ENCODE measurements around the gene SMARCD1. TPM values are rescaled to one million over a fixed set of nuclear protein-coding genes. Genes with fewer than 3 reads are reported as not detected.

Gene SMARCD1
- total and polyA plus RNA-seq, 2 experiments from 2014 or later: 124 to 287 TPM

GRCh38 chr12:50102646-50103309 lies 17.6 kb downstream of the SMARCD1 start:
- TF ChIP-seq JUNB (IDR thresholded peaks at IDR 0.05; ENCODE audit: unreplicated experiment) (no peak), EZH2 (IDR thresholded peaks at IDR 0.05; ENCODE audit: low read depth, unreplicated experiment) (no peak), EZH2phosphoT487 (IDR thresholded peaks at IDR 0.05; ENCODE audit: unreplicated experiment) (no peak), ZNF462 (CRISPR knock-in tag; IDR thresholded peaks at IDR 0.05) (no peak), STAT1 (IDR thresholded peaks at IDR 0.05; ENCODE audit: unreplicated experiment) (no peak), CREB1 (CRISPR knock-in tag; IDR thresholded peaks at IDR 0.05; ENCODE audit: low read depth) (no peak), ETS1 (IDR thresholded peaks at IDR 0.05) (no peak), ZNF331 (CRISPR knock-in tag; IDR thresholded peaks at IDR 0.05; ENCODE audit: low read depth) (no peak)
- Histone ChIP-seq H3K79me2 (replicated peaks; ENCODE audit: insufficient read depth) (no peaks in the 10 kb centered on the region), H3K4me1 (ENCODE audit: insufficient read depth) (peaks cover 12% of the 10 kb centered on the region; the same call in 1 of the 2 replicates), H3K9me2 (ENCODE audit: insufficient read depth) (no peaks in the 10 kb centered on the region), H4K20me1 (replicated peaks; ENCODE audit: insufficient read depth) (no peaks in the 10 kb centered on the region; the same call in 1 of the 2 replicates), H3K27me3 (ENCODE audit: insufficient read depth) (no peaks in the 10 kb centered on the region), H3F3A (replicated peaks; ENCODE audit: low read depth) (peaks cover 8% of the 10 kb centered on the region; the same call in 1 of the 2 replicates), H2AFZ (no peak overlapping the region), H3K4me2 (no peak overlapping the region), H3K4me3 (no peak overlapping the region), H3K36me3 (ENCODE audit: insufficient read depth) (peaks cover 14% of the 10 kb centered on the region; the same call in 1 of the 2 replicates), H3K27ac (ENCODE audit: low read depth) (no peak overlapping the region)
- H3K9me3 Mint-ChIP-seq: no peaks in the 10 kb centered on the region
- no peak overlapping the region for H3K4me3 Mint-ChIP-seq
- H3K27me3 Mint-ChIP-seq (ENCODE audit: insufficient read depth, low read depth, poor library complexity): peaks cover 11% of the 10 kb centered on the region
- H3K27ac Mint-ChIP-seq: peak overlapping the region; percentile 80
- ATAC-seq: peak; percentile 6
- H3K4me1 Mint-ChIP-seq: peaks cover 39% of the 10 kb centered on the region
- DNase-seq (ENCODE audit: low spot score): peak; percentile 30
- peaks cover 36% of the 10 kb centered on the region for H3K36me3 Mint-ChIP-seq (ENCODE audit: low read depth)
